ENCODE results near the gene SFTPD.
"Not testable (repeated sequence)": the region's sequence is repeated elsewhere in the genome, so short reads cannot be mapped to it uniquely, and the experiment has no call there.

Gene SFTPD

GRCh38 chr10:79948976-79949722 lies at the start of gene SFTPD:
SFTPD (minus strand) TSS chr10:79949105; CDS start chr10:79946659, 2,446 bp downstream.
- DNase-seq (ENCODE audit: low spot score) = no peak

GRCh38 chr10:79995979-79996634 lies 47.2 kb upstream of the SFTPD start:
- DNase-seq (ENCODE audit: low spot score) = no peak

GRCh38 chr10:79994556-79994955 lies 45.7 kb upstream of the SFTPD start:
- no peak for DNase-seq (ENCODE audit: low spot score)

- not testable (repeated sequence) for DNase-seq (ENCODE audit: low spot score)
Observed at GRCh38 chr10:79988199-79988598, 39.3 kb upstream of the SFTPD start.

GRCh38 chr10:79986661-79987060 lies 37.8 kb upstream of the SFTPD start:
- not testable (repeated sequence) for DNase-seq (ENCODE audit: low spot score)

- DNase-seq (ENCODE audit: low spot score) = no peak
Observed at GRCh38 chr10:79985481-79986072, 36.7 kb upstream of the SFTPD start.

GRCh38 chr10:79984851-79985250 lies 35.9 kb upstream of the SFTPD start:
- DNase-seq (ENCODE audit: low spot score) = no peak

GRCh38 chr10:79983286-79983909 lies 34.5 kb upstream of the SFTPD start:
- DNase-seq (ENCODE audit: low spot score) = no peak

- DNase-seq (ENCODE audit: low spot score) = no peak
Observed at GRCh38 chr10:79982861-79983260, 34.0 kb upstream of the SFTPD start.

- no peak for DNase-seq (ENCODE audit: low spot score)
Observed at GRCh38 chr10:79982362-79982800, 33.5 kb upstream of the SFTPD start.

GRCh38 chr10:79981450-79982361 lies 32.8 kb upstream of the SFTPD start:
- DNase-seq (ENCODE audit: low spot score) = no peak

- DNase-seq (ENCODE audit: low spot score) = no peak
Observed at GRCh38 chr10:79980711-79981110, 31.8 kb upstream of the SFTPD start.

- no peak for DNase-seq (ENCODE audit: low spot score)
Observed at GRCh38 chr10:79979976-79980687, 31.2 kb upstream of the SFTPD start.

- no peak for DNase-seq (ENCODE audit: low spot score)
Observed at GRCh38 chr10:79979310-79979975, 30.5 kb upstream of the SFTPD start.

GRCh38 chr10:79976999-79977398 lies 28.1 kb upstream of the SFTPD start:
- DNase-seq (ENCODE audit: low spot score) = no peak

GRCh38 chr10:79970062-79970461 lies 21.2 kb upstream of the SFTPD start:
- no peak for DNase-seq (ENCODE audit: low spot score)

GRCh38 chr10:79947787-79948424 lies 999 bp downstream of the SFTPD start:
- DNase-seq (ENCODE audit: low spot score) = no peak

- DNase-seq (ENCODE audit: low spot score) = no peak
Observed at GRCh38 chr10:79947083-79947415, 1.9 kb downstream of the SFTPD start.

GRCh38 chr10:79946271-79947082 lies 2.4 kb downstream of the SFTPD start:
- no peak for DNase-seq (ENCODE audit: low spot score)
